HEK293 (cell line): ENCODE results near the gene NFIX.

Experiments used
- TRIM28 ChIP-seq: IDR thresholded peaks from 2 replicates; pipeline ENCODE4 v1.6.1; 2011; ENCODE audit warnings: low read length, control low read depth, borderline replicate concordance
- ZNF221 ChIP-seq: fragments of 450-650 bp; formaldehyde crosslinking; IDR thresholded peaks from 2 replicates; pipeline ENCODE4 v1.5.1; 2017; ENCODE audit warnings: missing biosample characterization, missing genetic modification characterization, borderline replicate concordance
- ZNF585B ChIP-seq: fragments of 450-650 bp; formaldehyde crosslinking; IDR thresholded peaks from 2 replicates; pipeline ENCODE4 v1.5.1; 2016; ENCODE audit warnings: missing biosample characterization, missing genetic modification characterization
- TF ChIP-seq, protein P1 (sequence below): fragments of 450-650 bp; formaldehyde crosslinking; IDR thresholded peaks from 2 replicates; pipeline ENCODE4 v1.5.1; 2016; ENCODE audit warnings: missing biosample characterization, missing genetic modification characterization

DNA sequence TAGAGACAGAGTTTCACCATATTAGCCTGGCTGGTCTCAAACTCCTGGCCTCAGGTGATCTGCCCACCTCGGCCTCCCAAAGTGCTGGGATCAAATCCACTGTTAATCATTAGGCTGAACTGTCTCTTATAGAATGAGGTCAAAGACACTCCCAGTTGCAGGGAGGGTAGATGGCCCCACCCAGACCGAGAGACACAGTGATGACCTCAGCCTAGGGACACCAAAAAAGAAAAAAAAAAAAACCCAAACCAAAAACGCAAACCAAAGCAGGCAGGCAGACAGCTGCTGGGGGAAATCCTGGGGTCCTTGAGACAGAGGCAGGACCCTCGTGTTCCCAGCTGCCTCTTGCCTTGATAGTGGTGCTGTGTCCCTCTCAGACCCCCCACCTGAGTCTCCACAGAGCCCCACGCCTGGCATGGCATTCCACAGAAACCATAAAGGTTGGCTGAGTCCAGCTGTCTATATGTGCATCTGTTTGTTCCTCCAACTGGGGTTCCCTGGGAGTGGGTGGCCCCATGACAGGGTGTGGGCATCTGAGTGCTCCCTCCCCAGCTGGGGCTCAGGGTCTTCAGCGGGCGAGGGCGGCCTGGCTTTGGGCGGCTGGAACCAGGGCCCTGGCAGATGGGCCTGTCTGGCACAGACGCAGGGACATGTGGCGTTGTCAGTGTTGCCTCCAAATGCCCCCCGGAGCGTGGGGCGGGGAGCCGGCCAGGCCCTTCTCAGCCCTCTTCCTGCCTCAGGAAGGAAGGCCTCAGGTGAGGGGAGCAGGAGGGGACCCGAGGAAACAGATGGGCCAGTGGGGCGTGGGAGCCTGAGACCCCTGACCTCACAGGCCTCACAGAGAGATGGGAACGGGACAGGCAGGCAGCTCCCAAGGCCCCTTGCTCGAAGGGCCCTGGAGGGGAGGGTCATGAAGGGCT lies 20.7 kb upstream of the NFIX start:
- TF ChIP-seq, protein P1, sequence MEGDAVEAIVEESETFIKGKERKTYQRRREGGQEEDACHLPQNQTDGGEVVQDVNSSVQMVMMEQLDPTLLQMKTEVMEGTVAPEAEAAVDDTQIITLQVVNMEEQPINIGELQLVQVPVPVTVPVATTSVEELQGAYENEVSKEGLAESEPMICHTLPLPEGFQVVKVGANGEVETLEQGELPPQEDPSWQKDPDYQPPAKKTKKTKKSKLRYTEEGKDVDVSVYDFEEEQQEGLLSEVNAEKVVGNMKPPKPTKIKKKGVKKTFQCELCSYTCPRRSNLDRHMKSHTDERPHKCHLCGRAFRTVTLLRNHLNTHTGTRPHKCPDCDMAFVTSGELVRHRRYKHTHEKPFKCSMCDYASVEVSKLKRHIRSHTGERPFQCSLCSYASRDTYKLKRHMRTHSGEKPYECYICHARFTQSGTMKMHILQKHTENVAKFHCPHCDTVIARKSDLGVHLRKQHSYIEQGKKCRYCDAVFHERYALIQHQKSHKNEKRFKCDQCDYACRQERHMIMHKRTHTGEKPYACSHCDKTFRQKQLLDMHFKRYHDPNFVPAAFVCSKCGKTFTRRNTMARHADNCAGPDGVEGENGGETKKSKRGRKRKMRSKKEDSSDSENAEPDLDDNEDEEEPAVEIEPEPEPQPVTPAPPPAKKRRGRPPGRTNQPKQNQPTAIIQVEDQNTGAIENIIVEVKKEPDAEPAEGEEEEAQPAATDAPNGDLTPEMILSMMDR (tag by site-specific recombination): no peak
- TF ChIP-seq TRIM28: no peak
- no peak for TF ChIP-seq ZNF585B (tag by site-specific recombination)
- no peak for TF ChIP-seq ZNF221 (tag by site-specific recombination)
